ENCODE results near the gene DNAH1. TPM values are rescaled to one million over a fixed set of nuclear protein-coding genes. Genes with fewer than 3 reads are reported as not detected.
A peak's percentile ranks its signal among the peaks of the same experiment; 100 is the strongest.

DNAH1 gene
- total RNA-seq, 1 donor from 2014 or later: 0.80 TPM

DNA sequence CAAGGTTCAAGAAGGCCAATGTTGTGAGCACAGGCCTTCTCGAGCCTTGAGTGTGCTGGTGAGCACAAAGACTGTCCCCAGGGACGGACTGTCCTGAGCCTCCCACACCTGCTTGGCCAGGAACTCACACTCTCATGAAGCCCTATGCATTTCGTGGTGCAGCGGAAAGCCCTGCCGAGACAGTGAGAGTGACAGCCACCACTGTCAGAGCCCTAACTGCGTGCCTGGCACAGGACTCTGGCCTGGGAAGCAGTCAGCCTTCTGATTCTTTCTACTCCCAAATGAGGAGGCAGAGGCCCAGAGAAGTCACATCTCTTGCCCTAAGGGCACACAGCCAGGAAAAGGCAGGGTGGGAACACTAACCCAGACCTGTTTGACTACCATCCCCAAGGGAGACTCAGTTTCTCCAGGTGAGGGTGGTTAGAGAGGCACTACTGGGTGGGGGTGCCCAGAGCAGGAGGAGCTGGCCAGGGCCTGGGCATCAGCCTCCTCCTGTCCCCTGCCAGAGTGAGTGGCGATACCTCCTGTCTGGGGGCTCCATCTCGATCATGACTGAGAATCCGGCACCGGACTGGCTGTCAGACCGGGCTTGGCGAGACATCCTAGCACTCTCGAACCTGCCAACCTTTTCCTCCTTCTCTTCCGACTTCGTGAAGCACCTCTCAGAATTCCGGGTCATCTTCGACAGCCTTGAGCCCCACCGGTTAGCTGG lies 78.0 kb downstream of the DNAH1 start:
- no peak for DNase-seq (ENCODE audit: low spot score)
- peak overlapping the region; percentile 86 for H3K27ac Mint-ChIP-seq
- Histone ChIP-seq H3K36me3 (no peaks in the 10 kb centered on the region), H3K4me2 (no peak overlapping the region), H3K9ac (no peak overlapping the region), H3K9me3 (ENCODE audit: low read depth) (no peaks in the 10 kb centered on the region), H3F3A (ENCODE audit: low read depth) (no peaks in the 10 kb centered on the region), H3K4me3 (no peak overlapping the region), H4K20me1 (ENCODE audit: low read depth) (no peaks in the 10 kb centered on the region), H3K27ac (no peak overlapping the region), H3K27me3 (no peaks in the 10 kb centered on the region), H2AFZ (replicated peaks) (no peak overlapping the region), H3K79me2 (ENCODE audit: low read depth) (no peaks in the 10 kb centered on the region), H3K4me1 (no peaks in the 10 kb centered on the region)
- H3K4me3 Mint-ChIP-seq: no peak overlapping the region
- H3K9me3 Mint-ChIP-seq: peaks cover 3% of the 10 kb centered on the region
- no peaks in the 10 kb centered on the region for H3K36me3 Mint-ChIP-seq
- peaks cover 3% of the 10 kb centered on the region for H3K4me1 Mint-ChIP-seq
- peaks cover 16% of the 10 kb centered on the region for H3K27me3 Mint-ChIP-seq (ENCODE audit: insufficient read depth, low read depth)
- TF ChIP-seq EZH2 (IDR thresholded peaks at IDR 0.05) (no peak), EZH2phosphoT487 (IDR thresholded peaks at IDR 0.05) (no peak)
- TF ChIP-seq, protein P1, sequence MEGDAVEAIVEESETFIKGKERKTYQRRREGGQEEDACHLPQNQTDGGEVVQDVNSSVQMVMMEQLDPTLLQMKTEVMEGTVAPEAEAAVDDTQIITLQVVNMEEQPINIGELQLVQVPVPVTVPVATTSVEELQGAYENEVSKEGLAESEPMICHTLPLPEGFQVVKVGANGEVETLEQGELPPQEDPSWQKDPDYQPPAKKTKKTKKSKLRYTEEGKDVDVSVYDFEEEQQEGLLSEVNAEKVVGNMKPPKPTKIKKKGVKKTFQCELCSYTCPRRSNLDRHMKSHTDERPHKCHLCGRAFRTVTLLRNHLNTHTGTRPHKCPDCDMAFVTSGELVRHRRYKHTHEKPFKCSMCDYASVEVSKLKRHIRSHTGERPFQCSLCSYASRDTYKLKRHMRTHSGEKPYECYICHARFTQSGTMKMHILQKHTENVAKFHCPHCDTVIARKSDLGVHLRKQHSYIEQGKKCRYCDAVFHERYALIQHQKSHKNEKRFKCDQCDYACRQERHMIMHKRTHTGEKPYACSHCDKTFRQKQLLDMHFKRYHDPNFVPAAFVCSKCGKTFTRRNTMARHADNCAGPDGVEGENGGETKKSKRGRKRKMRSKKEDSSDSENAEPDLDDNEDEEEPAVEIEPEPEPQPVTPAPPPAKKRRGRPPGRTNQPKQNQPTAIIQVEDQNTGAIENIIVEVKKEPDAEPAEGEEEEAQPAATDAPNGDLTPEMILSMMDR (IDR thresholded peaks at IDR 0.05): no peak

DNA sequence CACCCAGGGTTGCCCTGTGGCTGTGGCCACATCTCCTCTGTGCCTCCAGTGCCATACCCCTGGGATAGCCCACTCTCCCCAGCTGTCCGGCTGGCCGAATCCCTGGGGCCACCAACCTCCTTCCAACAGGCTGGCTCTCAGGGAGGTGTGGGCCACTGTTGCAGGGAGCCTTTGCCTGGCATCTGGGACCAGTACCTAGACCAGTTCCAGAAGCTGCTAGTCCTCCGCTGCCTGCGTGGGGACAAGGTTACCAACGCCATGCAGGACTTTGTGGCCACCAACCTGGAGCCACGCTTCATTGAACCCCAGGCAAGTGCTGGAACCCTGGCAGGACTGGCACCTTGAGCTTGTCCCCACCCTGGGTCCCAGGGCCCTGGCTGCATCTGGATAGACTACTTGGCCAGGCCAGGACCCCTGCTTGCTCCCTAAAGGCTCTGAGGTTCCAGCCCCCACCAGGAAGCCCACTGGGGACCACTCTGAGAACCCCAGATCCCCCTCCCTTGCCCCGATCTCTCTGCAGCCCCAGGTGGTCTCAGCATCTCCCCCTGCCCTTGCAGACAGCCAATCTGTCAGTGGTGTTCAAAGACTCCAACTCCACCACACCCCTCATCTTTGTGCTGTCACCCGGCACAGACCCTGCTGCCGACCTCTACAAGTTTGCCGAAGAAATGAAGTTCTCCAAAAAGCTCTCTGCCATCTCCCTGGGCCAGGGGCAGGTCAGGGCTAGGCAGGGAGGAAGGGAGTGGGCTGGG lies 78.8 kb downstream of the DNAH1 start:
- H3K4me1 Mint-ChIP-seq: peaks cover 3% of the 10 kb centered on the region
- DNase-seq (ENCODE audit: low spot score): no peak
- no peaks in the 10 kb centered on the region for H4K20me1 ChIP-seq (ENCODE audit: low read depth)
- H3K79me2 ChIP-seq (ENCODE audit: low read depth): no peaks in the 10 kb centered on the region
- no peak overlapping the region for H3K27ac ChIP-seq
- H3K27ac Mint-ChIP-seq: peak overlapping the region; percentile 86
- H3K36me3 Mint-ChIP-seq: no peaks in the 10 kb centered on the region
- no peaks in the 10 kb centered on the region for H3K27me3 ChIP-seq
- H3F3A ChIP-seq (ENCODE audit: low read depth): no peaks in the 10 kb centered on the region
- H3K4me1 ChIP-seq: no peaks in the 10 kb centered on the region
- H3K27me3 Mint-ChIP-seq (ENCODE audit: insufficient read depth, low read depth): peaks cover 13% of the 10 kb centered on the region
- no peak overlapping the region for H2AFZ ChIP-seq (replicated peaks)
- H3K4me2 ChIP-seq: no peak overlapping the region
- no peak overlapping the region for H3K9ac ChIP-seq
- H3K36me3 ChIP-seq: no peaks in the 10 kb centered on the region
- no peak overlapping the region for H3K4me3 Mint-ChIP-seq
- no peaks in the 10 kb centered on the region for H3K9me3 ChIP-seq (ENCODE audit: low read depth)
- TF ChIP-seq EZH2 (IDR thresholded peaks at IDR 0.05): no peak
- TF ChIP-seq, protein P1 (IDR thresholded peaks at IDR 0.05): no peak
- TF ChIP-seq EZH2phosphoT487 (IDR thresholded peaks at IDR 0.05): no peak
- H3K4me3 ChIP-seq: no peak overlapping the region
- H3K9me3 Mint-ChIP-seq: peaks cover 3% of the 10 kb centered on the region

DNA sequence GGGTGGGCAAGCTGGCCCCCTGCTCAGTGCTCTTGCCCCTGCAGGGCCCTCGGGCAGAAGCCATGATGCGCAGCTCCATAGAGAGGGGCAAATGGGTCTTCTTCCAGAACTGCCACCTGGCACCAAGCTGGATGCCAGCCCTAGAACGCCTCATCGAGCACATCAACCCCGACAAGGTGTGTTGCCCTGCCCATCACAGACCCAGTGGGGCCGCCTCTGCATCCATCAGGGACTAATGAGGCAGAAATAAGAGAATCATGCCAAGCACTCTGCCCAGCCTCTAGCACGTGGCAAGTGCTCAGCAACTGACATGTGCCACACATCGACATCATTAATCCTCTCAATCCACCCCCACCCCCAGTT lies 79.4 kb downstream of the DNAH1 start:
- Mint-ChIP-seq H3K27me3 (ENCODE audit: insufficient read depth, low read depth) (peaks cover 15% of the 10 kb centered on the region), H3K27ac (no peak overlapping the region), H3K4me3 (no peak overlapping the region), H3K36me3 (no peaks in the 10 kb centered on the region), H3K4me1 (peaks cover 3% of the 10 kb centered on the region), H3K9me3 (no peaks in the 10 kb centered on the region)
- Histone ChIP-seq H3K9me3 (ENCODE audit: low read depth) (no peaks in the 10 kb centered on the region), H2AFZ (replicated peaks) (no peak overlapping the region), H3K27me3 (no peaks in the 10 kb centered on the region), H3K27ac (no peak overlapping the region), H3K4me2 (no peak overlapping the region), H3F3A (ENCODE audit: low read depth) (no peaks in the 10 kb centered on the region), H3K9ac (no peak overlapping the region), H3K79me2 (ENCODE audit: low read depth) (no peaks in the 10 kb centered on the region), H3K4me1 (no peaks in the 10 kb centered on the region), H3K4me3 (no peak overlapping the region), H4K20me1 (ENCODE audit: low read depth) (no peaks in the 10 kb centered on the region), H3K36me3 (no peaks in the 10 kb centered on the region)
- no peak for DNase-seq (ENCODE audit: low spot score)
- TF ChIP-seq, protein P1 (IDR thresholded peaks at IDR 0.05): no peak
- TF ChIP-seq EZH2 (IDR thresholded peaks at IDR 0.05): no peak
- no peak for TF ChIP-seq EZH2phosphoT487 (IDR thresholded peaks at IDR 0.05)

All from neural progenitor cell (in vitro differentiated cells).